NB4 (cell line): ENCODE results near the gene FXYD1.

Experiments
- DNase-seq: peaks from one replicate; pipeline ENCODE4 v3.0.0; 2010; ENCODE audit warnings: low read depth
- H3K4me3 ChIP-seq: one replicate; pipeline ENCODE4 v1.5.1; 2011; ENCODE audit warnings: mild to moderate bottlenecking, low read depth, low read length, moderate library complexity
- MYC ChIP-seq: IDR thresholded peaks from 2 replicates; pipeline ENCODE4 v1.6.1; 2011; ENCODE audit warnings: low read depth, low read length
- POLR2A ChIP-seq: IDR thresholded peaks from 2 replicates; pipeline ENCODE4 v1.6.1; 2011; ENCODE audit warnings: mild to moderate bottlenecking; ENCODE audit not compliant: insufficient read length; ENCODE audit errors: extremely low read depth
- TF ChIP-seq, protein P1 (sequence below): IDR thresholded peaks from 2 replicates; pipeline ENCODE4 v1.6.1; 2011; ENCODE audit warnings: low read depth, low read length
- TF ChIP-seq, protein P2 (sequence below): IDR thresholded peaks from one replicate; pipeline ENCODE4 v1.5.1; 2012; ENCODE audit warnings: low read depth, low read length

Gene FXYD1

GRCh38 chr19:35135389-35135909 lies 3.2 kb upstream of the FXYD1 start:
- TF ChIP-seq, protein P1, sequence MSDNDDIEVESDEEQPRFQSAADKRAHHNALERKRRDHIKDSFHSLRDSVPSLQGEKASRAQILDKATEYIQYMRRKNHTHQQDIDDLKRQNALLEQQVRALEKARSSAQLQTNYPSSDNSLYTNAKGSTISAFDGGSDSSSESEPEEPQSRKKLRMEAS, result no peak
- TF ChIP-seq, protein P2, sequence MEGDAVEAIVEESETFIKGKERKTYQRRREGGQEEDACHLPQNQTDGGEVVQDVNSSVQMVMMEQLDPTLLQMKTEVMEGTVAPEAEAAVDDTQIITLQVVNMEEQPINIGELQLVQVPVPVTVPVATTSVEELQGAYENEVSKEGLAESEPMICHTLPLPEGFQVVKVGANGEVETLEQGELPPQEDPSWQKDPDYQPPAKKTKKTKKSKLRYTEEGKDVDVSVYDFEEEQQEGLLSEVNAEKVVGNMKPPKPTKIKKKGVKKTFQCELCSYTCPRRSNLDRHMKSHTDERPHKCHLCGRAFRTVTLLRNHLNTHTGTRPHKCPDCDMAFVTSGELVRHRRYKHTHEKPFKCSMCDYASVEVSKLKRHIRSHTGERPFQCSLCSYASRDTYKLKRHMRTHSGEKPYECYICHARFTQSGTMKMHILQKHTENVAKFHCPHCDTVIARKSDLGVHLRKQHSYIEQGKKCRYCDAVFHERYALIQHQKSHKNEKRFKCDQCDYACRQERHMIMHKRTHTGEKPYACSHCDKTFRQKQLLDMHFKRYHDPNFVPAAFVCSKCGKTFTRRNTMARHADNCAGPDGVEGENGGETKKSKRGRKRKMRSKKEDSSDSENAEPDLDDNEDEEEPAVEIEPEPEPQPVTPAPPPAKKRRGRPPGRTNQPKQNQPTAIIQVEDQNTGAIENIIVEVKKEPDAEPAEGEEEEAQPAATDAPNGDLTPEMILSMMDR, result peak; percentile 61
- TF ChIP-seq MYC (peak; percentile 17; the same call in 1 of the 2 replicates), POLR2A (no peak)
- H3K4me3 ChIP-seq, result no peak overlapping the region
- peak; percentile 60 for DNase-seq

DNA sequence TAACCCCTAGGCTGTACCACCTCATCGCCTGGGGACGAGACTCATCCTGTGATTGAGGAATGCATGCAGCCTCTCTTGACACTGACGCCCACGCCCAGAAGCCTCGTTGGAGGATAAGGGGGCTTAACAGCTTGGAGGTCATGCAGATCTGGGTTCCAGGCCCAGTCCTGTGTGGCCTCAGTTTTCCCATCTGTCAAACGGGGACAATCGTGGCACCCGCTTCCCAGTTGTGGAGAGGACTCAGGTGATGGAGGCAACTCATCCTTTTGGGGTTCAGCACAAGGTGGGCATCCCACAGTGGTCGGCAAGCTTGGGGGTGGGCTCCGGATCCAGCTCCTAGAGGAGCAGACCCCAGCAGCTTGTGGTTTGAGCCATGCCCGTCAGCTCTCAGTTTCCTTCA lies 2.4 kb upstream of the FXYD1 start:
- no peak overlapping the region for H3K4me3 ChIP-seq
- no peak for DNase-seq
- TF ChIP-seq POLR2A (no peak), MYC (no peak)
- TF ChIP-seq, protein P1, result no peak
- TF ChIP-seq, protein P2, result no peak

GRCh38 chr19:35136977-35137702 lies 1.5 kb upstream of the FXYD1 start:
- TF ChIP-seq MYC (no peak), POLR2A (no peak)
- TF ChIP-seq, protein P2, result no peak
- TF ChIP-seq, protein P1, result no peak
- no peak for DNase-seq

DNA sequence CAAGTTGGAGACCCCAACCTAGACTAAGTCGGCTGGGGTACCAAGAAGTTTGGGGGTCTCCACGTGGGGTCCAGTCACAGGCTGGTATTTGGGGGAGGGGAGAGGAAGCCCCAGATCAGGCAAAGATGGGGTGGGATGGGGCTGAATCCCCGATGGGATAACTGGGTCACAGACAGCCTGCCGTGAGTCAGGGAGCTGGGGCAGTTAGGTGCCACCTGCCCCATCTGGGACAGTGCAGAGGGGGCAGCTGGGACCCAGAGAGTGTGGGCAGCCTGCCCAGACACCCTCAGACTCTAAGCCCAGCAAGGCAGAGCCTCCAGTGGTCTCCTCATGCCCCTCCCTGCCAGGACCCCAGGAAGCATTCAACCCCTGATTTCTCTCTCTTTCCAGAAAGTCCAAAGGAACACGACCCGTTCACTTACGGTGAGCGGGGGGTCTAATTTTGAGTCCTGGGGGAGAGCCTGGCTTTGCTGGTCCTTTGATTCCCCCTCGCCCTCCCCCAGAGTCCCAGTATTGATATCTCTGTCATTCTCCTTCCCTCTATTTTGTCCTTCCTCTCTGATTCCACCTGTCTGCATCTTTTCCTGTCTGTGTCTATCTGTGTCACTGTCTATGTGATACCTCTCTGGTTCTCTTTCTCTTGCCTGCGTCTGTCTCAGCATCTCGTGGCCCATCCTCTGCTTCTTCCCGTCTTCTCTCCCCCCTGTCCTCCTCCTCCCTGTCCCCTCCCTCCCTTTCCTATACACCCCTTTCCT lies 1.8 kb downstream of the FXYD1 start:
- no peak overlapping the region for H3K4me3 ChIP-seq
- no peak for DNase-seq
- no peak for TF ChIP-seq POLR2A
- TF ChIP-seq, protein P2, result no peak
- TF ChIP-seq MYC, result no peak
- TF ChIP-seq, protein P1, result no peak

More at GRCh38 chr19:35136977-35137702, 1.5 kb upstream of the FXYD1 start:
- no peak overlapping the region for H3K4me3 ChIP-seq

DNA sequence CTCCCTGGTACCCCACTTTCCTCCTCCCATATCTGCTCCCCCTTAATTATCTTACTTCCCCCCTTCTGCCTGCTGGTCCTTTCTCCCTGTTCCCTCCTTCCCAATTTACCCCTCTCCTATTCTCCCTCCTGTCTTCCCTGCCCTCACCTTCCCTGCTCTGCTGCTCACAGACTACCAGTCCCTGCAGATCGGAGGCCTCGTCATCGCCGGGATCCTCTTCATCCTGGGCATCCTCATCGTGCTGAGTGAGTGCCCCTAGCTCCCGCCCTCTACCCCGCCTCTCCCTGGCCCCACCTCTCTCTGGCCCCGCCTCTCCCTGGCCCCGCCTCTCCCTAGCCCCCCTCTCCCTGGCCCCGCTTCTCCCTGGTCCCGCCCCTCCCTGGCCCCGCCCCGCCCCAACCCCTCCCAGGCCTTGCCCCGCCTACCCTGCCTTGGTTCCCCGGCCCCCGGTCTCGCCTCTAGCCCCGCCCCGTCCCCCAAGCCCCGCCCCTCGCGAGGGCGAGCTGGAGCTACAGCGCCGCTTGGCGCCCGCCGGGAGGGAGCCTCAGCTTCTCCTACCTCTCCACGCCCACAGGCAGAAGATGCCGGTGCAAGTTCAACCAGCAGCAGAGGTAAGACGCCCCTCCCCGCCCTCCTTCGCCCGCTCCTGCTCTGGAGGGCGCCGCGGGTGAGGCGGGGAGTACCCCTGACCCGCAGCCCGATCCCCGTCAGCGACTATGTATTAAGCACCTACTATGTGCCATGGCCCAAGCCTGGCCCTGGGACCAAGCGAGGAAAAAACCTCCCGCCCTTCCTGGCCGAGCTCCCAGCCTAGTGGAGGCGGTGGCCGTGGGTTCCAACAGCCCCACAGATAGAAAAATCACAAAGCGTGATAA lies 2.6 kb downstream of the FXYD1 start:
- H3K4me3 ChIP-seq, result no peak overlapping the region
- DNase-seq, result peak; percentile 79
- no peak for TF ChIP-seq MYC
- TF ChIP-seq, protein P2, result peak; percentile 26
